Jurkat, Clone E6-1 (cell line): ENCODE measurements around the gene TMEM250.

Experiments
- DNase-seq: peaks from one replicate; pipeline ENCODE4 v3.0.0-alpha.2; 2011; ENCODE audit warnings: low read depth, low spot score
- H3K4me3 ChIP-seq: 2 replicates; pipeline ENCODE4 v1.5.1; 2011; ENCODE audit warnings: mild to moderate bottlenecking, low read length, control low read depth, moderate library complexity

Gene TMEM250

DNA sequence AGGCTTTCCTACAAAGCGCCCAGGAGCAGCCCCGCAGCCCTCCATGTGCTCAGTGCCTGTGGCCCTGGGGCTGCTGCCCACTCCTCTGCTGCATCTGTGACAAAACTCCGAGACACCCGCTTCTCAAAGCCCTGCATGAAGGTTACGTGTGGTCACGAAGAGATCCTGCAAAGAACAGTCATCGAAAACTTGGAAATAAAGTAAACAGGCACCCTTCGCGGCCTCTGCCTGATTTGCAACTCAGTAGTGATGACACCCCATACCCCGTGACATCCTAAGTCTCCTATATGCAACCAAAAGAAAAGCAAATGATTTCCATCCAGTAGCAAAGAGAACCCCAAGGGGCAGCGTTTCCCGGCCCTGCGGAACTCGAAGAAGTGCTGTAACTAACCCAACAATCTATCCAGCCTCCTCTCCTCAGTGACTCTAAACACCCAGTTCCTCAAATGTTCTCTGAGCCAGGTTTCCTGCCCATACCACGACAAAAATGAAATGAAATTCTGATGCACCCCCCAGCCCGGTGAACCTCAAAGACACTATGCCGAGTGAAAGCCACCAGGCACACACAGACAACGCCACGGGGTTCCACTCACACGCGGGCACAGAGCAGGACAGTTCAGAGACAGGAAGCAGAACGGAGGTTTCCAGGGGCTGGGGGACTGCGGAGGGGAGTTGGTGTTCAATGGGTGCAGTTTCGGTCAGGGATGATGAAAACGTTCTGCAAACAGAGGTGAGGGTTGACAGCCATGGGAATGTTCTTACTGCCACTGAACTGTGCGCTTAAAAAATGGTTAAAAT, 42.6 kb downstream of the TMEM250 start:
- no peak for DNase-seq
- no peak overlapping the region for H3K4me3 ChIP-seq

DNA sequence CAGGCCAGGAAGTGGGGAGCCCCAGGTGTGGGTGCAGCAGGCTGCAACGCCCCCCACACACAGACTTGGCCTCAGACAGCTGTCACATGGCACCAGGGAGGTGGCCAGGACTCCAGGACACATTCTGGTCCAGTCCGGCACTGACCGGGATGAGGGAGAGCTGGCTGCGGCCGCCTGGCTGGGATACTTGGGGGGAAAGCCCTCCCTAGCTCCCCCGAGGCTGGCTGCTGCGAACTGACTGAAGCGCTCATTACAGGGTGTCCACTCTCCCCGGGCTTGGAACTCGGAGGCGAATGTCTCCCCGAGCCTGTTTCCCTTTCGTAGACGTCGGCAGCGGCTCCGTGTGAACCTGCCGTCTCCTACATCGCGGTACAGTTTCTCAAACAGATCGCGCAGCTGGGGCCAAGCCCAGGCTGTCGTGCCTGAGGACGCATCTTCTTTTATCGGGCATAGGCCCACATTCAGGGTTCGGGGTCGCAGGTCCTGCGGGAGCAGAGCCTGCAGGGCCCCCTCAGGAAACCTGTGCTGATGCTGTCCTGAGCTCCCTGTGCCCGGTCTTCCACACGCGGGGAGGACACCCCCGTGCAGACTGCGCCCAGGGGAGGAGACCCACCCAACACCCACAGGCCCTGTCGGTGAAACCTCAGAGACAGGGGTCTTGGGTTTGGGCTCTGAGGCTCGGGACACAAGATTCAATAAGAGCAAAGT, 43.4 kb downstream of the TMEM250 start:
- no peak overlapping the region for H3K4me3 ChIP-seq
- DNase-seq = no peak

DNA sequence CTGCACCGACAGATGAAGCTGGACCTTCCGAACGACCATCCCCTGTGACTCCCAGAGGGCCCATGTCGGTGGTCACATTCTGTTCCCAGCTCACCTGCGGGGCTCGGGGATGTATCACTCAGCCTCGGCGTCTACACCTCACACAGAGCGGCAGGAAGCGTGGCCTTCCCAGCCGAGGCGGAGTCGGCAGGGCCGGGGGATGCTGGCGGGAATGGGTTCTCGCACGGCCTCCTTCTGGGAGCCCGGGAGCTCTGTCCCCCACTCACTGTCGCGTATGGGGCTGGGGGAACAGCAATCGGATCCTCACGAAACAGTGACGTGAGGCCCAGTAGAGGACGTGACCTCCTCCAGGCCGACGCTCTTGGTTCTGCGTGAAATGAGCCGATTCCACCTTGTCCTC, 44.0 kb downstream of the TMEM250 start:
- no peak overlapping the region for H3K4me3 ChIP-seq
- no peak for DNase-seq
